H1 (cell line): ENCODE results near the gene SYT6. TPM values are rescaled to one million over a fixed set of nuclear protein-coding genes. Genes with fewer than 3 reads are reported as not detected.

Experiments
- CTCF ChIA-PET: fragments of 300-600 bp; sonication (Branson Sonifier 250); formaldehyde crosslinking; loops from one replicate; lab custom pipeline; 2021; ENCODE audit not compliant: partially characterized antibody; lab: Charles Lee
- POLR2A ChIA-PET: fragments of 300-600 bp; sonication (Branson Sonifier 250); formaldehyde crosslinking; loops from one replicate; lab custom pipeline; 2021; ENCODE audit warnings: inconsistent platforms; ENCODE audit not compliant: partially characterized antibody; lab: Charles Lee
- DNase-seq, 2 experiments: peaks; one replicate each; pipeline versions ENCODE4 v3.0.0 to v3.0.0-alpha.2; 2010 to 2022; ENCODE audit warnings: low spot score in 2 of 2, low read depth in 1 of 2, mixed read lengths in 1 of 2
- FAIRE-seq: peaks from 2 replicates; lab custom pipeline; 2011; peaks lifted over from hg19 to GRCh38; lab: Jason Lieb, UNC
- H2AFZ ChIP-seq: 2 replicates; pipeline ENCODE4 v1.8.1; 2012; ENCODE audit warnings: low read length, inconsistent platforms
- H2AK5ac ChIP-seq: 2 replicates; pipeline ENCODE4 v1.6.1; 2013; ENCODE audit warnings: low read depth, low read length
- H2BK120ac ChIP-seq: replicated peaks from 2 replicates; pipeline ENCODE3; 2013; ENCODE audit warnings: low read depth, low read length, inconsistent platforms
- H2BK12ac ChIP-seq: 2 replicates; pipeline ENCODE4 v1.6.1; 2013; ENCODE audit warnings: low read depth, low read length
- H2BK15ac ChIP-seq: 2 replicates; pipeline ENCODE4 v1.6.1; 2013; ENCODE audit warnings: low read length
- H2BK20ac ChIP-seq: 2 replicates; pipeline ENCODE4 v1.6.1; 2013; ENCODE audit warnings: low read length
- H2BK5ac ChIP-seq: 2 replicates; pipeline ENCODE4 v1.6.1; 2013; ENCODE audit warnings: low read depth, low read length
- H3K14ac ChIP-seq: 2 replicates; pipeline ENCODE4 v1.6.1; 2013; ENCODE audit warnings: inconsistent platforms; ENCODE audit not compliant: insufficient read length
- H3K18ac ChIP-seq: 2 replicates; pipeline ENCODE4 v1.6.1; 2013; ENCODE audit warnings: low read length; ENCODE audit errors: extremely low read depth
- H3K23ac ChIP-seq: 2 replicates; pipeline ENCODE4 v1.6.1; 2013; ENCODE audit warnings: inconsistent platforms; ENCODE audit not compliant: insufficient read length
- H3K23me2 ChIP-seq: 2 replicates; pipeline ENCODE4 v1.6.1; 2013; ENCODE audit warnings: low read depth, low read length
- H3K27ac ChIP-seq: 2 replicates; pipeline ENCODE4 v1.6.1; 2011; ENCODE audit warnings: low read depth, low read length, inconsistent platforms
- H3K27me3 ChIP-seq, 4 experiments: replicated peaks in 1 of 4; 1 replicate in 1 of 4; 2 replicates in 3 of 4; pipeline versions ENCODE4 v1.6.1 to v1.8.1; 2011 to 2013; ENCODE audit warnings: low read length in 3 of 4, mild to moderate bottlenecking in 3 of 4, inconsistent platforms in 2 of 4, mixed read lengths in 2 of 4, moderate library complexity in 1 of 4; ENCODE audit not compliant: control insufficient read depth in 3 of 4, insufficient read depth in 3 of 4; ENCODE audit errors: extremely low read depth in 1 of 4
- H3K36me3 ChIP-seq, 4 experiments: 2 replicates each; pipeline versions ENCODE4 v1.6.1 to v1.8.1; 2011 to 2013; ENCODE audit warnings: mild to moderate bottlenecking in 4 of 4, low read length in 3 of 4, moderate library complexity in 2 of 4, control low read depth in 1 of 4, inconsistent platforms in 1 of 4; ENCODE audit not compliant: insufficient read depth in 4 of 4, control insufficient read depth in 2 of 4
- H3K4ac ChIP-seq: replicated peaks from 2 replicates; pipeline ENCODE3; 2013; ENCODE audit warnings: low read length, low read depth, mixed read lengths, inconsistent platforms; ENCODE audit not compliant: insufficient read length
- H3K4me1 ChIP-seq, 4 experiments: replicated peaks in 1 of 4; 1 replicate in 1 of 4; 2 replicates in 3 of 4; pipeline versions ENCODE4 v1.6.1 to v1.8.1; 2011 to 2013; ENCODE audit warnings: low read length in 3 of 4, inconsistent platforms in 2 of 4, mixed read lengths in 1 of 4; ENCODE audit not compliant: insufficient read depth in 4 of 4, control insufficient read depth in 3 of 4
- H3K4me2 ChIP-seq, 2 experiments: 2 replicates each; pipeline versions ENCODE4 v1.6.1 to v1.8.1; 2011 to 2013; ENCODE audit warnings: low read depth in 2 of 2, low read length in 2 of 2, control low read depth in 1 of 2, inconsistent platforms in 1 of 2, mild to moderate bottlenecking in 1 of 2; ENCODE audit not compliant: insufficient read depth in 1 of 2
- H3K4me3 ChIP-seq, 4 experiments: fragments of 200-600, 300-600 bp in 1 of 4; sonication (generic), shearing (Covaris generic), sonication (Bioruptor Twin) in 1 of 4; 2 replicates each; pipeline versions ENCODE4 v1.5.1 to v1.8.1; 2011 to 2016; ENCODE audit warnings: low read length in 4 of 4, low read depth in 3 of 4, control low read depth in 2 of 4, inconsistent platforms in 2 of 4, mild to moderate bottlenecking in 2 of 4, mixed read lengths in 1 of 4, moderate library complexity in 1 of 4; ENCODE audit not compliant: insufficient read depth in 2 of 4; ENCODE audit errors: extremely low read depth in 1 of 4
- H3K56ac ChIP-seq: replicated peaks from 2 replicates; pipeline ENCODE3; 2013; ENCODE audit warnings: low read depth, mild to moderate bottlenecking, mixed read lengths, low read length, inconsistent platforms; ENCODE audit not compliant: insufficient read length
- H3K79me1 ChIP-seq: 2 replicates; pipeline ENCODE4 v1.6.1; 2013; ENCODE audit warnings: low read depth, low read length, control low read depth
- H3K79me2 ChIP-seq, 2 experiments: 2 replicates each; pipeline versions ENCODE4 v1.6.1 to v1.8.1; 2012 to 2013; ENCODE audit warnings: low read length in 2 of 2, mild to moderate bottlenecking in 2 of 2, inconsistent platforms in 1 of 2; ENCODE audit not compliant: insufficient read depth in 2 of 2, control insufficient read depth in 1 of 2
- H3K9ac ChIP-seq, 4 experiments: replicated peaks in 1 of 4; 1 replicate in 1 of 4; 2 replicates in 3 of 4; pipeline versions ENCODE4 v1.6.1 to v1.8.1; 2011 to 2013; ENCODE audit warnings: low read depth in 3 of 4, low read length in 3 of 4, control low read depth in 2 of 4, mild to moderate bottlenecking in 2 of 4, moderate library complexity in 2 of 4, inconsistent platforms in 1 of 4; ENCODE audit errors: extremely low read depth in 1 of 4
- H3K9me3 ChIP-seq, 2 experiments: 2 replicates each; pipeline versions ENCODE4 v1.6.1 to v1.8.1; 2012 to 2013; ENCODE audit warnings: mild to moderate bottlenecking in 2 of 2, moderate library complexity in 2 of 2, control low read depth in 1 of 2, inconsistent platforms in 1 of 2, low read depth in 1 of 2, low read length in 1 of 2, mixed read lengths in 1 of 2; ENCODE audit not compliant: insufficient read depth in 2 of 2
- H4K20me1 ChIP-seq, 2 experiments: replicated peaks in 1 of 2; 2 replicates each; pipeline versions ENCODE3 to v1.8.1; 2011 to 2013; ENCODE audit warnings: inconsistent platforms in 2 of 2, low read length in 2 of 2, mild to moderate bottlenecking in 1 of 2; ENCODE audit not compliant: insufficient read depth in 2 of 2, control insufficient read depth in 1 of 2
- H4K5ac ChIP-seq: 2 replicates; pipeline ENCODE4 v1.6.1; 2013; ENCODE audit warnings: low read length, low read depth, mixed read lengths, inconsistent platforms; ENCODE audit not compliant: insufficient read length
- H4K8ac ChIP-seq: 2 replicates; pipeline ENCODE4 v1.8.0; 2013; ENCODE audit warnings: mild to moderate bottlenecking, moderate library complexity, low read length, inconsistent platforms; ENCODE audit not compliant: insufficient read depth; ENCODE audit errors: extremely low read depth
- H4K91ac ChIP-seq: replicated peaks from 2 replicates; pipeline ENCODE3; 2013; ENCODE audit warnings: low read length, mixed read lengths, inconsistent platforms; ENCODE audit not compliant: insufficient read length
- CREB1 ChIP-seq: IDR thresholded peaks from 2 replicates; pipeline ENCODE4 v1.6.1; 2012; ENCODE audit warnings: inconsistent platforms
- FOSL1 ChIP-seq: IDR thresholded peaks from 2 replicates; pipeline ENCODE4 v1.6.1; 2011; ENCODE audit warnings: mild to moderate bottlenecking, low read depth, low read length, moderate library complexity; ENCODE audit not compliant: insufficient read depth
- GABPA ChIP-seq: IDR thresholded peaks from 2 replicates; pipeline ENCODE4 v1.6.1; 2011; ENCODE audit warnings: mild to moderate bottlenecking, low read length, moderate library complexity, borderline replicate concordance; ENCODE audit not compliant: insufficient read depth
- JUND ChIP-seq: IDR thresholded peaks from 2 replicates; pipeline ENCODE4 v1.6.1; 2011; ENCODE audit warnings: mild to moderate bottlenecking, improper control_type of control experiment, low read length
- KDM1A ChIP-seq: fragments of 200-600, 300-600 bp; sonication (generic); IDR thresholded peaks from 2 replicates; pipeline ENCODE4 v1.7.1; 2016; ENCODE audit warnings: mild to moderate bottlenecking, low read length, borderline replicate concordance
- MAFK ChIP-seq: IDR thresholded peaks from 2 replicates; pipeline ENCODE4 v1.6.1; 2012; ENCODE audit warnings: low read depth, mild to moderate bottlenecking, improper control_type of control experiment, low read length
- MAX ChIP-seq: IDR thresholded peaks from 2 replicates; pipeline ENCODE4 v1.6.1; 2012; ENCODE audit warnings: inconsistent platforms
- RNF2 ChIP-seq: fragments of 200-900, 300-1000 bp; sonication (generic); IDR thresholded peaks from 2 replicates; pipeline ENCODE4 v1.7.1; 2016; ENCODE audit warnings: borderline replicate concordance, low read depth, mild to moderate bottlenecking, antibody characterized with exemption, low read length; ENCODE audit not compliant: poor library complexity, severe bottlenecking; ENCODE audit errors: missing control alignments
- RXRA ChIP-seq: IDR thresholded peaks from 2 replicates; pipeline ENCODE4 v1.6.1; 2011; ENCODE audit warnings: low read depth, mild to moderate bottlenecking, low read length, moderate library complexity; ENCODE audit not compliant: insufficient read depth
- SIN3A ChIP-seq, 2 experiments: IDR thresholded peaks in 1 of 2; conservative IDR thresholded peaks in 1 of 2; 2 replicates each; pipeline ENCODE4 v1.6.1; 2011 to 2012; ENCODE audit warnings: low read length in 2 of 2, improper control_type of control experiment in 1 of 2, low read depth in 1 of 2, mild to moderate bottlenecking in 1 of 2
- SIX5 ChIP-seq: IDR thresholded peaks from 2 replicates; pipeline ENCODE4 v1.6.1; 2011; ENCODE audit warnings: mild to moderate bottlenecking, low read depth, low read length
- TBP ChIP-seq: IDR thresholded peaks from 2 replicates; pipeline ENCODE4 v1.6.1; 2011; ENCODE audit warnings: low read depth, low read length, improper control_type of control experiment
- TCF12 ChIP-seq: IDR thresholded peaks from 2 replicates; pipeline ENCODE4 v1.6.1; 2011; ENCODE audit warnings: low read depth, mild to moderate bottlenecking, low read length
- whole genome bisulfite sequencing, 2 experiments: shearing (Covaris generic) in 1 of 2; methylation state at CpG; one replicate each; pipeline versions ENCODE4 v1.1.6 to v1.1.7; 2013 to 2015; ENCODE audit warnings: low lambda C conversion rate in 2 of 2, mixed read lengths in 2 of 2, inconsistent platforms in 1 of 2, low coverage in 1 of 2, missing lambda C conversion rate in 1 of 2; ENCODE audit not compliant: insufficient replicate concordance in 2 of 2, insufficient coverage in 1 of 2, insufficient read length in 1 of 2; ENCODE audit errors: extremely low coverage in 1 of 2, missing lambda C conversion rate in 1 of 2; 5-methylcytosine and 5-hydroxymethylcytosine counted together
- polyA plus RNA-seq, 7 experiments: library from polyadenylated mRNA; depleted of rRNA in 3 of 7; stranded (reverse) in 5 of 7; unstranded in 2 of 7; fragments of >200 nt in 5 of 7; fragments of 200-250 nt in 2 of 7; gene quantifications; 1 replicate in 5 of 7; 2 replicates in 1 of 7; 4 replicates in 1 of 7; pipeline versions ENCODE4 v1.2.1 to v1.2.3, GENCODE V29; 2011 to 2013; ENCODE audit warnings: missing spikeins in 2 of 7, mixed read lengths in 2 of 7
- total RNA-seq: library from RNA; stranded (reverse); fragmentation: NEBNext Ultra II Directional; extraction: Animal tissue kit (Norgen Biotek cat#: 25700); gene quantifications from 2 replicates; pipeline ENCODE4 v1.2.1, GENCODE V29; 2021

SYT6 gene
- total and polyA plus RNA-seq, 2 of the 8 experiments (the other 6 are each of a cell fraction or from before 2014, with no cell fraction given): 33.7 to 83.5 TPM

- H3K79me1 ChIP-seq: peaks cover 26% of the 10 kb centered on the region
- H2BK20ac ChIP-seq: no peak overlapping the region
- no peak overlapping the region for H2BK120ac ChIP-seq
- H3K4me3 ChIP-seq: peak overlapping the region in 2 of 4 experiments; percentile 81 to 85; a peak in 3 of 8 replicates
- no peak overlapping the region for H4K8ac ChIP-seq
- H3K27me3 ChIP-seq: peaks cover 0 to 20% (median 16%) of the 10 kb centered on the region in 4 experiments; a peak in 6 of 7 replicates
- ChIA-PET POLR2A (interaction anchor here (2.2 to 4.7 kb wide), 2 partner anchors 31 to 115 kb away, joined by 6 to 15 read pairs; no protein-coding TSS in a partner anchor), CTCF (interaction anchor here (0.6 to 2.0 kb wide), 5 partner anchors 9 to 170 kb away, joined by 3 to 9 read pairs (median 4); no protein-coding TSS in a partner anchor)
- DNase-seq (no peak), FAIRE-seq (no peak)
- H4K20me1 ChIP-seq: peaks cover 9 to 15% of the 10 kb centered on the region in 2 experiments
- no peak overlapping the region for H4K91ac ChIP-seq
- no peak overlapping the region for H3K14ac ChIP-seq
- H2BK12ac ChIP-seq: no peak overlapping the region
- no peaks in the 10 kb centered on the region for H3K9me3 ChIP-seq
- no peak overlapping the region for H2AFZ ChIP-seq
- H3K4me2 ChIP-seq: peak overlapping the region; percentile 87 to 100; a peak in 3 of 4 replicates
- no peak overlapping the region for H2BK15ac ChIP-seq
- H3K4ac ChIP-seq: no peak overlapping the region
- WGBS, 2 experiments: 88% methylated on average over 2 of the region's 2 CpGs; no CpG with 5 or more reads in 1 of the 2 experiments
- H3K23ac ChIP-seq: no peak overlapping the region
- no peak overlapping the region for H3K56ac ChIP-seq
- no peak overlapping the region for H2AK5ac ChIP-seq
- H2BK5ac ChIP-seq: no peak overlapping the region
- H3K4me1 ChIP-seq: peaks cover 16 to 45% (median 31%) of the 10 kb centered on the region in 4 experiments
- no peak overlapping the region for H4K5ac ChIP-seq
- no peak overlapping the region for H3K9ac ChIP-seq
- H3K79me2 ChIP-seq: peaks cover 40 to 83% of the 10 kb centered on the region in 2 experiments
- no peak overlapping the region for H3K18ac ChIP-seq
- peaks cover 2 to 50% (median 9%) of the 10 kb centered on the region in 4 experiments; a peak in 6 of 8 replicates for H3K36me3 ChIP-seq
- no peak overlapping the region for H3K27ac ChIP-seq
- peaks cover 22% of the 10 kb centered on the region for H3K23me2 ChIP-seq
- TF ChIP-seq TBP: no peak
- no peak for TF ChIP-seq MAX
- no peak for TF ChIP-seq FOSL1
- no peak for TF ChIP-seq MAFK
- no peak for TF ChIP-seq RNF2
- TF ChIP-seq JUND: no peak
- no peak for TF ChIP-seq SIN3A (conservative IDR thresholded peaks at IDR 0.05 in 1 of 2, IDR thresholded peaks at IDR 0.05 in 1 of 2; ENCODE audit: low read depth in 1 of 2, low read length in 2 of 2)
- no peak for TF ChIP-seq TCF12
- TF ChIP-seq CREB1: no peak
- TF ChIP-seq GABPA: no peak
- TF ChIP-seq KDM1A: no peak
- TF ChIP-seq RXRA: no peak
- no peak for TF ChIP-seq SIX5
Observed at GRCh38 chr1:114150016-114150415, 3.7 kb downstream of the SYT6 start.
